OCI-LY7 (cell line): Measurements from ENCODE around the gene OGG1. TPM values are rescaled to one million over a fixed set of nuclear protein-coding genes. Genes with fewer than 3 reads are reported as not detected.

ENCODE experiments used
- BruUV-seq: library from RNA; stranded (reverse); fragments of 400-500 nt; replicated peaks from 2 replicates; lab custom pipeline; 2021; lab: Mats Ljungman, UMichigan
- CTCF ChIA-PET: fragments of 300-600 bp; sonication (Branson Sonifier 250); formaldehyde crosslinking; loops from one replicate; lab custom pipeline; 2022; ENCODE audit warnings: antibody characterized with exemption; ENCODE audit not compliant: unreplicated experiment; lab: Charles Lee
- POLR2A ChIA-PET: fragments of 300-600 bp; sonication (Branson Sonifier 250); formaldehyde crosslinking; loops from one replicate; lab custom pipeline; 2022; ENCODE audit warnings: antibody characterized with exemption; lab: Charles Lee
- DNase-seq: peaks from one replicate; pipeline ENCODE4 v3.0.0-alpha.2; 2015; ENCODE audit warnings: low spot score
- H2AFZ ChIP-seq: fragments of 200-600 bp; sonication (generic), shearing (Covaris generic); 2 replicates; pipeline ENCODE4 v1.6.1; 2014; ENCODE audit warnings: mild to moderate bottlenecking, antibody characterized with exemption, low read length, moderate library complexity
- H3K27ac ChIP-seq: fragments of 200-600 bp; sonication (generic); 2 replicates; pipeline ENCODE4 v1.5.1; 2014; ENCODE audit warnings: mixed run types, low read depth, mild to moderate bottlenecking, moderate library complexity, low read length, inconsistent platforms; ENCODE audit not compliant: poor library complexity, severe bottlenecking
- H3K36me3 ChIP-seq: fragments of 200-600 bp; sonication (generic); 2 replicates; pipeline ENCODE4 v1.6.1; 2014; ENCODE audit warnings: mild to moderate bottlenecking, antibody characterized with exemption, low read length, moderate library complexity, mixed read lengths; ENCODE audit not compliant: insufficient read depth
- H3K4me1 ChIP-seq: fragments of 200-600 bp; sonication (generic); 2 replicates; pipeline ENCODE4 v1.5.1; 2014; ENCODE audit warnings: mild to moderate bottlenecking, low read length; ENCODE audit not compliant: insufficient read depth, poor library complexity, severe bottlenecking
- H3K4me2 ChIP-seq: fragments of 200-600 bp; sonication (generic); 2 replicates; pipeline ENCODE4 v1.6.1; 2014; ENCODE audit warnings: mild to moderate bottlenecking, low read length
- H3K4me3 ChIP-seq: fragments of 200-600 bp; sonication (generic); 2 replicates; pipeline ENCODE4 v1.5.1; 2014; ENCODE audit warnings: mild to moderate bottlenecking, low read depth, low read length; ENCODE audit not compliant: poor library complexity, severe bottlenecking
- H3K79me2 ChIP-seq: fragments of 200-600 bp; sonication (generic); 2 replicates; pipeline ENCODE4 v1.6.1; 2016; ENCODE audit warnings: low read depth, mild to moderate bottlenecking, low read length, moderate library complexity, mixed read lengths; ENCODE audit not compliant: insufficient read depth
- H3K9me2 ChIP-seq: fragments of 200-600 bp; sonication (generic); 2 replicates; pipeline ENCODE4 v1.6.1; 2016; ENCODE audit warnings: mild to moderate bottlenecking, low read length, mixed read lengths; ENCODE audit not compliant: insufficient read depth
- H3K9me3 ChIP-seq: fragments of 200-600 bp; sonication (generic); 2 replicates; pipeline ENCODE4 v1.6.1; 2014; ENCODE audit warnings: mild to moderate bottlenecking, mixed run types, low read length, mixed read lengths
- H4K20me1 ChIP-seq: fragments of 200-600 bp; sonication (generic); 2 replicates; pipeline ENCODE4 v1.6.1; 2014; ENCODE audit warnings: mild to moderate bottlenecking, antibody characterized with exemption, low read length, moderate library complexity, mixed read lengths; ENCODE audit not compliant: insufficient read depth
- CTCF ChIP-seq: fragments of 200-600 bp; sonication (generic); conservative IDR thresholded peaks from 2 replicates; pipeline ENCODE4 v1.5.1; 2014; ENCODE audit warnings: mild to moderate bottlenecking, antibody characterized with exemption, low read length, moderate library complexity, mixed read lengths
- EZH2phosphoT487 ChIP-seq: fragments of 200-600 bp; sonication (generic); IDR thresholded peaks from 2 replicates; pipeline ENCODE4 v1.6.1; 2018; ENCODE audit warnings: low read depth, borderline replicate concordance, mild to moderate bottlenecking, mixed run types, antibody characterized with exemption, low read length, moderate library complexity, mixed read lengths
- intact Hi-C: fragments of 100-400 bp; cut with micrococcal nuclease; formaldehyde crosslinking; loops from one replicate; pipeline ENCODE4 v1.10.0; 2022; ENCODE audit not compliant: unreplicated experiment
- total RNA-seq, 2 experiments: library from RNA; depleted of rRNA in 1 of 2; stranded (reverse); fragments of >200 nt in 1 of 2; shearing (Covaris generic) in 1 of 2; gene quantifications; 2 replicates each; pipeline ENCODE4 v1.2.3, GENCODE V29; 2014 to 2022

Gene OGG1
- total RNA-seq, 2 experiments from 2014 or later: 119 to 121 TPM

GRCh38 chr3:9703736-9704346 lies 45.9 kb upstream of the OGG1 start, which contains the start of gene CPNE9:
TSS of gene CPNE9 (plus strand) at chr3:9703833. CDS start at chr3:9703997, 164 bp downstream.
- ChIA-PET POLR2A (no interaction called here), CTCF (no interaction called here)
- no peaks in the 10 kb centered on the region for H3K36me3 ChIP-seq
- H2AFZ ChIP-seq: no peak within 1 kb of the TSS
- H4K20me1 ChIP-seq: no peaks in the 10 kb centered on the region
- DNase-seq: no peak
- no peaks in the 10 kb centered on the region for H3K9me2 ChIP-seq
- no peaks in the 10 kb centered on the region for H3K4me1 ChIP-seq
- TF ChIP-seq CTCF (no peak), EZH2phosphoT487 (no peak)
- no peak within 1 kb of the TSS for H3K27ac ChIP-seq
- no peak within 1 kb of the TSS for H3K4me2 ChIP-seq
- intact Hi-C loops: no loop called here
- H3K79me2 ChIP-seq: no peaks in the 10 kb centered on the region
- no TSS peak for BruUV-seq
- no peak within 1 kb of the TSS for H3K4me3 ChIP-seq
- no peaks in the 10 kb centered on the region for H3K9me3 ChIP-seq

- H3K79me2 ChIP-seq: no peaks in the 10 kb centered on the region
- H3K4me2 ChIP-seq: no peak overlapping the region
- no peaks in the 10 kb centered on the region for H3K9me3 ChIP-seq
- intact Hi-C loops: no loop called here
- H3K27ac ChIP-seq: no peak overlapping the region
- H2AFZ ChIP-seq: no peak overlapping the region
- H3K4me3 ChIP-seq: no peak overlapping the region
- no peaks in the 10 kb centered on the region for H4K20me1 ChIP-seq
- no peak for TF ChIP-seq EZH2phosphoT487
- no peak for TF ChIP-seq CTCF
- ChIA-PET CTCF (no interaction called here), POLR2A (no interaction called here)
- no peak for DNase-seq
- no peaks in the 10 kb centered on the region for H3K4me1 ChIP-seq
- no peaks in the 10 kb centered on the region for H3K36me3 ChIP-seq
- BruUV-seq: no TSS peak
- H3K9me2 ChIP-seq: no peaks in the 10 kb centered on the region
Observed at GRCh38 chr3:9704347-9705322, 45.1 kb upstream of the OGG1 start.
